AG09309 (cell line): ENCODE data around the gene MYPN.

Experiments used
- DNase-seq: peaks from one replicate; pipeline ENCODE4 v3.0.0-alpha.2; 2010; ENCODE audit warnings: low read depth
- H3K4me3 ChIP-seq: 2 replicates; pipeline ENCODE4 v1.5.1; 2011; ENCODE audit warnings: mild to moderate bottlenecking, low read depth, low read length, moderate library complexity; ENCODE audit not compliant: control insufficient read depth
- TF ChIP-seq, protein P1 (sequence below): IDR thresholded peaks from 2 replicates; pipeline ENCODE4 v1.5.1; 2011; ENCODE audit warnings: mild to moderate bottlenecking, low read depth, low read length, inconsistent platforms; ENCODE audit not compliant: insufficient read depth, control insufficient read depth; ENCODE audit errors: missing control alignments

MYPN gene

DNA sequence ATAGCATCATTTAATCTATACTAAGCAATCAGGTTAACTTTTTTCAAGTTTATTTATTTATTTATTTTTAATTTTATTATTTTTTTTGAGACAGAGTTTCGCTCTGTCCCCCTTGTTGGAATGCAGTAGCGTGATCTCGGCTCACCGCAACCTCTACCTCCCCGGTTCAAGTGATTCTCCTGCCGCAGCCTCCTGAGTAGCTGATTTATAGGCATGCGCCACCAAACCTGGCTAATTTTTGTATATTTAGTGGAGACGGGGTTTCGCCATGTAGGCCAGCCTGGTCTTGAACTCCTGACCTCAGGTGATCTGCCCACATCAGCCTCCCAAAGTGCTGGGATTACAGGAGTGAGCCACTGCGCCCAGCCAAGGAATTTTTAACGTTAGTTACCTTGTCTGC, 635 bp upstream of the MYPN start:
- TF ChIP-seq, protein P1, sequence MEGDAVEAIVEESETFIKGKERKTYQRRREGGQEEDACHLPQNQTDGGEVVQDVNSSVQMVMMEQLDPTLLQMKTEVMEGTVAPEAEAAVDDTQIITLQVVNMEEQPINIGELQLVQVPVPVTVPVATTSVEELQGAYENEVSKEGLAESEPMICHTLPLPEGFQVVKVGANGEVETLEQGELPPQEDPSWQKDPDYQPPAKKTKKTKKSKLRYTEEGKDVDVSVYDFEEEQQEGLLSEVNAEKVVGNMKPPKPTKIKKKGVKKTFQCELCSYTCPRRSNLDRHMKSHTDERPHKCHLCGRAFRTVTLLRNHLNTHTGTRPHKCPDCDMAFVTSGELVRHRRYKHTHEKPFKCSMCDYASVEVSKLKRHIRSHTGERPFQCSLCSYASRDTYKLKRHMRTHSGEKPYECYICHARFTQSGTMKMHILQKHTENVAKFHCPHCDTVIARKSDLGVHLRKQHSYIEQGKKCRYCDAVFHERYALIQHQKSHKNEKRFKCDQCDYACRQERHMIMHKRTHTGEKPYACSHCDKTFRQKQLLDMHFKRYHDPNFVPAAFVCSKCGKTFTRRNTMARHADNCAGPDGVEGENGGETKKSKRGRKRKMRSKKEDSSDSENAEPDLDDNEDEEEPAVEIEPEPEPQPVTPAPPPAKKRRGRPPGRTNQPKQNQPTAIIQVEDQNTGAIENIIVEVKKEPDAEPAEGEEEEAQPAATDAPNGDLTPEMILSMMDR = no peak
- no peak for DNase-seq
- no peak overlapping the region for H3K4me3 ChIP-seq

DNA sequence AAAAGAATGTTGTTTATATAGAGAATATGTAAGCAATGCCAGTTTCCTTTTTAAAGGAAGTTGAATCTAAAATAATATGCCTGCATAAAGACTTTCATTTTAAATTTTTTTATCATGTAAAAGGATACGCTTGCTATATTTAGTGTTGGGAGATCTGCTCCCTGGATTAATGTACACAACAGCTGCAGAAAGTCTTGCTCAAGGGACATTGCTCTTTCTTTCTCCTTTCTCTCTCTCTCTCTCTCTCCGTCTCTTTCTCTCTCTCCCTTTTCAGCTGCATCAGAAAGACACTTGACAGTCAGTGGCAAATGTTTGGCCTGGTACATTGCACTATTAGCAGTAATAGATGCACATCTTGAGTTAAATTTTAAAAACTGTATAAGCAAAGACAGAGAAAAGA, 739 bp downstream of the MYPN start:
- TF ChIP-seq, protein P1 = no peak
- no peak overlapping the region for H3K4me3 ChIP-seq
- DNase-seq = no peak

DNA sequence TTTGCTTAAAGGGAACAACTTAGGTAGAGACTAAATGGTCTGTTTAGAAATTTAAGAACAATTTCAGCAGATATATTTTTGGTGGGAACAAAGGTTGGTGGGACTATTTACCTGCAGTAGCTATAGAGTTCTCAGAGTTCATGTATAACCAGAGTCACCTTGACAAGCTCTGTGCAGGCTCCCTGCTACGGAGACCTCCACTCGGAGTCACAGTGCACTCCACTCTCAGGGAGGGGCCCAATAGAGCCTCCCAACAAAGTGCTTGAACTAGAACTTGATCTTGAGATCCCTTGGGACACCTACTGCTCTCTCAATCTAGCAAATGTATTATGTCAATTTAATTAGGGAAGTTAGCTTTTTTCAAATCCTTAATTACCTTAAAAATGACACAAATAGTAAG, 2.3 kb downstream of the MYPN start:
- no peak overlapping the region for H3K4me3 ChIP-seq
- DNase-seq = no peak
- TF ChIP-seq, protein P1 = no peak

DNA sequence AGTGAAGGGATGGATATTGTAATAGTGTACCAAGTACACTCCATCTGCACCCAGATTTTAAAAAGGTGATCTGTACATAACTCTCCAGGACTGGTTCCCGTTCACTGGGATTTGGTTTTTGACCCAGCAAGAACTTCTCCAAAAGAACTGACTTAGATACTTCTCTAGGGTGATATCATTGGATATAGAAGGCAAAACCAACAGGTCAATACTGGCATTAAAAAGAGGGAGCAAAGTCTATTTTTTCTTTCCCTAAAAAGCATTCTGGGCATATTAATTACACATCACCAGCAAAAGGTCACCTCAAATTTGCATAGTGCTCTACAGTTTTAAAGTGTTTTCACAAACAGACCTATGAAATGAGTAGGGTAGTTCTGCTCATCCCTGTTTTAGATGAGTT, 3.5 kb downstream of the MYPN start:
- TF ChIP-seq, protein P1 = no peak
- H3K4me3 ChIP-seq = no peak overlapping the region
- no peak for DNase-seq

DNA sequence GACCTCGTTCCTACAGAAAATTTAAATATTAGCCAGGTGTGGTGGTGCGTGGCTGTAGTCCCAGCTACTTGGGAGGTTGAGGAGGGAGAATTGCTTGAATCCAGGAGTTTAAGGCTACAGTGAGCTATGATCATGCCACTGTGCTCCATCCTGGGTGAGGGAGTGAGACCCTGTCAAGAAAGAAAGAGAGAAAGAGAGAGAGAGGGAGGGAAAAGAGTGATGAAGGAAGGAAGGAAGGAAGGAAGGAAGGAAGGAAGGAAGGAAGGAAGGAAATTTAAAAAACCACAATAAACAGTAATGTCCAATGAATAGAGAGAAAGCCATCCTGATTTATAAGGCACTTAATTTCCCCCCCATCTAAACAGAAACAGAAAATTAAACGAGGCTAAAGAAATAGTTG, 9.4 kb downstream of the MYPN start:
- no peak for DNase-seq
- TF ChIP-seq, protein P1 = no peak
- H3K4me3 ChIP-seq = no peak overlapping the region

DNA sequence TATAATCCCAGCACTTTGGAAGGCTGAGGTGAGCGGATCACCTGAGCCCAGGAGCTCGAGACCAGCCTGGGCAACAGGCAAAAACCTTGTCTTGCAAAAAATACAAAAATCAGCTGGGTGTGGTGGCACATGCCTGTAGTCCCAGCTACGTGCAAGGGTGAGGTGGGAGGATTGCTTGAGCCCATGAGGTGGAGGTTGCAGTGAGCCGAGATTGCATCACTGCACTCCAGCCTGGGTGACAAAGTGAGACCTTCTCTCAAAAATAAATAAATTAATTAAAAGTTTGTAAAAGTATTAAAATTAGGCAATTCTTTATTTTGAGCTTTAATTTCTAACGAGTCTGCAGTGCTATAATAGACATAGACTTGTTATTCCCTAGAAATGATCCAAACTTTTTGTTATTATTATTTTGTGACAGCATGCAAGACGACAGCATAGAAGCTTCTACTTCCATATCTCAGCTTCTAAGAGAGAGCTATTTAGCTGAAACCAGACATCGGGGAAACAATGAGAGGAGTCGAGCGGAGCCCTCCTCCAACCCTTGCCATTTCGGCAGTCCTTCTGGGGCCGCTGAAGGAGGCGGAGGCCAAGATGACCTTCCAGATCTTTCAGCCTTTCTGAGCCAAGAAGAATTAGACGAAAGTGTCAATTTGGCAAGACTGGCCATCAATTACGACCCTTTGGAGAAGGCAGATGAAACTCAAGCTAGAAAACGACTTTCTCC, 11.9 kb downstream of the MYPN start:
- DNase-seq = no peak
- TF ChIP-seq, protein P1 = no peak
- no peak overlapping the region for H3K4me3 ChIP-seq
